Measurements from ENCODE around the gene PRUNE1.

The PRUNE1 gene

DNA sequence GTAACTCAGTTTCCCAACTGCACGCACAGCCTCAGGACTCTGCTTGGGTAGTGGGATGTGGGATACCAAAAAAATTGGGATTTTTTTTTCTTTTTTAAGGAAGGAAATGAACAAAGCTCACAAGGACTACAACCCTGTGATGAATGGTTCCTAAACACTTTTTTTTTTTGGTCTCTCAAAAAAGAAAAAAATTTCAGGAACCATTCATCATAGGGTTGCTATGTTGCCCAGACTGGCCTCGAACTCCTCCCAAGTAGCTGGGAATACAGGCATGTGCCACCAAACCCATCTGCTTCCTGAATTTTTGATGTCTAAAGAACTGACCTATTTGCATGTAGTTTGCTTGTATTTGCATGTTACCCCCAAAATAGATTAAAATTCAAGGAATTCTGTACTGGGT is 8.3 kb upstream of the PRUNE1 start:
- DNase-seq, result no peak
- in situ Hi-C loops (cut with HindIII; ENCODE audit: low pct_ligation_motif_present, low pct_unique_long_range_greater_than_20kb, low sequenced_read_pairs), result no loop called here

DNA sequence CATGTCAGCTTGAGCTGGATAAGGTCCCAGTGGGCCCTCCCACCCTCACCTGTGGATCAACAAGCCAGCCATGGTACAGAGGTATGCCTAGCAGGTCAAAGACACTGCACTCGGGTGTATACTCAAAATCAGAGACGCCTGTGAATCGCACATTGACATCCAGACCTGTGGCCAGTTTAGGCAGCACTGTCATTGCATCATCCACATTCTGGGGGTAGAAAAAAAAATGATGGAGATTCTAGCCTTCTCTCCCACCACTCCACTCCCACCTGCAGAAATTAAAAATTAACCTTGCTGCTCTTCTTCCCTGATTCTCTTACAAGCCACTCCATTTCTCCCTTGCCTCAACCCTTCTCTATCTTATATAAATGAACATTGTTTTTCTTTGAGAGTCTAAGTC is 7.8 kb upstream of the PRUNE1 start:
- DNase-seq, result no peak
- in situ Hi-C loops (cut with HindIII; ENCODE audit: low pct_ligation_motif_present, low pct_unique_long_range_greater_than_20kb, low sequenced_read_pairs), result no loop called here

DNA sequence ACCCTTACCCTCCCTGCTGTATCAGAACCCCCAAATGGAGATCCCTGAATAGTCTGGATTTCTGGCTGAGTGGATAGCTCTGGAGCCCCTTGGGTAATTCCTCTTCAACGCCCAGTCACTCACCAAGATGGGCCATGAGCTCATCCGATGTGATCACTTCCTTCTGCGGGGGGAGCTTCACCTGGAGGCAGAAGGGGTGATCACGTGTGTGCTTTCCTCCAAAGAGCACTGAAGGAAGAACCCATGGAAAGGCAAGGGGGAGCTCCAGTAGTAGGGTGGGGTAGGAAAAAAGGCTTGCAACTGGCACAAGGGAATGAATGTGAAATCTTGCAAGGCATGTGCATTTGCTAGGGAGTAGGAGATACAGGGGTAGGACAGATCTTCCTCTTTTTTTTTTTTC is 6.6 kb upstream of the PRUNE1 start:
- DNase-seq, result no peak
- in situ Hi-C loops (cut with HindIII; ENCODE audit: low pct_ligation_motif_present, low pct_unique_long_range_greater_than_20kb, low sequenced_read_pairs), result no loop called here

DNA sequence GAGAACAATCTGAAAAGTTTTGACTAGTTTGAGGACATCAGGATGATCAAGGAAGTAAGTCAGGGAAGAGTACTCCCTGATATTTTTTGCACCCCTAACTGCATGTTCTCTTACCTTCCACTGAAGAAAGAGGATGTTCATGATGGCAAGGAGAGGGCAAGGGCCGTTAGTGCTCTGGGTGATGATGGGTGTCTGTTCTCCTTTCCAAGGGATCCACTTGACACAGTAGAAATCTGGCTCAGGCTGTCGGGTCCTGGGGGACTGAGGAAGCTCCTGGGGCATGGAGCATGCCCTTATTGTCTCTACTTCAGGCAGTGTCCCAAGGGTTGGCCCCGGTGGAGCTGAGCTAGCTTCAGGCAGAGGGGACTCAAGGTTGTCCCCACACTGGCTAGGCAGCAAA is 6.2 kb upstream of the PRUNE1 start:
- in situ Hi-C loops (cut with HindIII; ENCODE audit: low pct_ligation_motif_present, low pct_unique_long_range_greater_than_20kb, low sequenced_read_pairs), result no loop called here
- no peak for DNase-seq

- in situ Hi-C loops (cut with HindIII; ENCODE audit: low pct_ligation_motif_present, low pct_unique_long_range_greater_than_20kb, low sequenced_read_pairs), result no loop called here
- no peak for DNase-seq
Observed at GRCh38 chr1:151002611-151003010, 5.6 kb upstream of the PRUNE1 start.

DNA sequence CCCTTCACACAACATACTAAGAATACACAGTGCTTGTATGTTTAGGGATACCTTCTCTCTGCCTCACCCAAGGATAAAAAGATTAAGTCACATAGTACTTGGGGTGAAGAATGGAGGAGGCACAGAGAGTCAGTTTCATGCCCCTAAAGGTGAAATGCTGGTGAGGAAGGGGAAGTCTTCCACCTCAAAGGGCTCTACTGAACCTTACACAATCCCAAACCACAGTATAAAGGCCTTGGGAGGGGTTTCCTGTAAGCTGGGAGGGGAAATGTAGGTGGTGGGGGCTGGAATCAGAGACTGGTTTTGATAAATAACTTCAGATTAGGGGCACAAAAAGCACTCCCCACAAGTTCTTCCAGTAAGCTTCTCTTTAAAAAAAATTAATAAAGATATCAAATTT is 5.1 kb upstream of the PRUNE1 start:
- in situ Hi-C loops (cut with HindIII; ENCODE audit: low pct_ligation_motif_present, low pct_unique_long_range_greater_than_20kb, low sequenced_read_pairs), result no loop called here
- no peak for DNase-seq

GRCh38 chr1:151005729-151006319 is 2.4 kb upstream of the PRUNE1 start:
- no peak for DNase-seq
- in situ Hi-C loops (cut with HindIII; ENCODE audit: low pct_ligation_motif_present, low pct_unique_long_range_greater_than_20kb, low sequenced_read_pairs), result no loop called here

- peak; percentile 92 for DNase-seq
- in situ Hi-C loops (cut with HindIII; ENCODE audit: low pct_ligation_motif_present, low pct_unique_long_range_greater_than_20kb, low sequenced_read_pairs), result no loop called here
Observed at GRCh38 chr1:151006327-151007052, 1.8 kb upstream of the PRUNE1 start, which contains the start of gene MINDY1. Gene MINDY1, minus strand, starts transcription at chr1:151006902. Its CDS starts 4,285 bp downstream, at chr1:151002617.

GRCh38 chr1:151007853-151008243 is 401 bp upstream of the PRUNE1 start:
- in situ Hi-C loops (cut with HindIII; ENCODE audit: low pct_ligation_motif_present, low pct_unique_long_range_greater_than_20kb, low sequenced_read_pairs), result no loop called here
- no peak for DNase-seq

GRCh38 chr1:151009206-151009587 is 948 bp downstream of the PRUNE1 start:
- DNase-seq, result peak; percentile 34
- in situ Hi-C loops (cut with HindIII; ENCODE audit: low pct_ligation_motif_present, low pct_unique_long_range_greater_than_20kb, low sequenced_read_pairs), result no loop called here

DNA sequence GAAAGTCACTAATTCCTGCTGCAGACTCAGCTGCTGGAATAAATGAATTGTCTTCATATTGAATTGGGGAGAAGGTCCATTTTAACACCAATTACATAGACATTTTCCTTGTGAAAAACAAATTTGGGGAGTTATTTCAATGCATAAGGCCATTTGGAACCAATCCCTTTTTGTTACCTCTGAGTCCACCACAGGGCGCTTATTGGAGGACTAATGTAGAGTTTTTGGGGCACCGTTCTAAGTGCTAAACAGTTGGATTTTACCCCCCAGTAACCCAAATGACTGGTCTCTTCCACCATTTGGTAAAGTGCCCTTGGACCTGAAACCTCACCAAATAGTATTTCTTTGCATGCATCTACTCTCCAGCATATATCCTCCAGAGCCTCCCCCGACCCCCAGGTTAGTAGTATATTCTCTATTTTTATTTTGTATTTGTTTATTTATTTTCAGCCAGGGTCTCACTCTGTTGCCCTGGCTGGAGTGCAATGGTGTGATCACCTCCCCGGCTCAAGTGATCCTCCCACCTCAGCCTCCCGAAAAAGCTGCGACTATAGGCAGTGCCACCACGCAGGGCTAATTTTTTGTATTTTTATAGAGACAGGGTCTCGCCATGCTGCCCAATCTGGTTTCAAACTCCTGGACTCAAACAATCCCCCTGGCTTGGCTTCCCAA is 1.6 kb downstream of the PRUNE1 start:
- in situ Hi-C loops (cut with HindIII; ENCODE audit: low pct_ligation_motif_present, low pct_unique_long_range_greater_than_20kb, low sequenced_read_pairs), result no loop called here
- no peak for DNase-seq

DNA sequence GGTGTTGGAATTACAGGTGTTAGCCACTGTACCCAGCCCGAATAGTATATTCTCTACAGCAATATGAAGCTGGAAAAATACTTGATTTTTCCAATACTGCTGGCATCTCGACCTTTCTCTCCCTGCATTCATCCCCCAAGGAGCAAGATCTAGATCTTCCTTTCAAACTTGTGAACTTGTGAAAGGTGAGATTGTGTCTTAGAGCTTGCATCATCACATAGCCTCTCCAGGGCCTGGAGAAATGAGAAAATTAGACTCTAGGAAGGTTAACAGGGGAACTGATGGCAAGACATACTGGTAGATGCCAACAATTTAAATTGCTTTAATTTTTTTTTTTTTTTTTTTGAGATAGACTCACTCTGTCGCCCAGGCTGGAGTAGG is 2.1 kb downstream of the PRUNE1 start:
- no peak for DNase-seq
- in situ Hi-C loops (cut with HindIII; ENCODE audit: low pct_ligation_motif_present, low pct_unique_long_range_greater_than_20kb, low sequenced_read_pairs), result no loop called here

- no peak for DNase-seq
- in situ Hi-C loops (cut with HindIII; ENCODE audit: low pct_ligation_motif_present, low pct_unique_long_range_greater_than_20kb, low sequenced_read_pairs), result no loop called here
Observed at GRCh38 chr1:151011154-151011850, 3.1 kb downstream of the PRUNE1 start.

GRCh38 chr1:151012684-151013471 is 4.6 kb downstream of the PRUNE1 start:
- in situ Hi-C loops (cut with HindIII; ENCODE audit: low pct_ligation_motif_present, low pct_unique_long_range_greater_than_20kb, low sequenced_read_pairs), result no loop called here
- DNase-seq, result no peak

- in situ Hi-C loops (cut with HindIII; ENCODE audit: low pct_ligation_motif_present, low pct_unique_long_range_greater_than_20kb, low sequenced_read_pairs), result no loop called here
- peak; percentile 56 for DNase-seq
Observed at GRCh38 chr1:151013518-151013917, 5.3 kb downstream of the PRUNE1 start.

- in situ Hi-C loops (cut with HindIII; ENCODE audit: low pct_ligation_motif_present, low pct_unique_long_range_greater_than_20kb, low sequenced_read_pairs), result no loop called here
- peak; percentile 77 for DNase-seq
Observed at GRCh38 chr1:151024540-151025146, 16.4 kb downstream of the PRUNE1 start.

DNA sequence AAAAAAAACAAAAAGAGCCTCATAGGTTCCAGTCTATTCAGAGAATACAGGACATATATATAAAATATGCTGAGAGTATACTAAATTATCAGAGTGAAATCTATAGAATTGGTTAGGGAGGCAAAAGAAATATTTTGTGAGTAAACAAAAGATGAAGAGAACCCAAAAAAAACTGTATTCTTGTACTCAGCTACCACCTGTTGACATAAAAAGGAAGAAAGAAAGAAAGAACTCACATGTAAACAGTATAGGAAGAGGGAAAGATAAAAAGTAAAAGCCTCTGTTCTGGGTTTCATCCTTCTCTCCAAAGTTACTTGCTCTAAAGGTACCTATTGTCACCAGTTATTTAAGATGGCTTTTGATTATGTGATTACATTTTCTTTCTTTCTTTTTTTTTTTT is 18.2 kb downstream of the PRUNE1 start:
- in situ Hi-C loops (cut with HindIII; ENCODE audit: low pct_ligation_motif_present, low pct_unique_long_range_greater_than_20kb, low sequenced_read_pairs), result no loop called here
- DNase-seq, result no peak

- DNase-seq, result no peak
- in situ Hi-C loops (cut with HindIII; ENCODE audit: low pct_ligation_motif_present, low pct_unique_long_range_greater_than_20kb, low sequenced_read_pairs), result no loop called here
Observed at GRCh38 chr1:151032164-151032563, 23.9 kb downstream of the PRUNE1 start.
